Measurements from ENCODE around the gene NTSR1.

GRCh38 chr20:62691487-62691886 lies 17.1 kb upstream of the NTSR1 start:
- TF ChIP-seq POLR2AphosphoS5 (IDR thresholded peaks at IDR 0.05) (no peak), POLR2A (IDR thresholded peaks at IDR 0.05) (no peak), CTCF (IDR thresholded peaks at IDR 0.05) (no peak)
